Middle frontal gyrus (tissue), 1 donor: ENCODE measurements around the gene METTL2B.
A peak's percentile ranks its signal among the peaks of the same experiment; 100 is the strongest.

Experiments used
- DNase-seq: peaks from one replicate; pipeline ENCODE4 v3.0.0-alpha.2; 2015; ENCODE audit warnings: low spot score; ENCODE audit errors: extremely low spot score

Gene METTL2B

GRCh38 chr7:128476402-128477335, at the start of gene METTL2B:
METTL2B (plus strand) TSS chr7:128476748; CDS start chr7:128476766, 18 bp downstream.
- peak; percentile 82 for DNase-seq

GRCh38 chr7:128427289-128427891, 49.2 kb upstream of the METTL2B start:
- peak; percentile 64 for DNase-seq

- DNase-seq = no peak
These were observed 46.3 kb upstream of the METTL2B start for GRCh38 chr7:128430207-128430606.

GRCh38 chr7:128431221-128431620, 45.3 kb upstream of the METTL2B start:
- DNase-seq = no peak

- DNase-seq = no peak
These were observed 44.8 kb upstream of the METTL2B start for GRCh38 chr7:128431754-128432153.

- DNase-seq = no peak
These were observed 41.9 kb upstream of the METTL2B start for GRCh38 chr7:128434413-128435326.

- no peak for DNase-seq
These were observed 41.2 kb upstream of the METTL2B start for GRCh38 chr7:128435327-128435686.

- DNase-seq = no peak
These were observed 38.9 kb upstream of the METTL2B start for GRCh38 chr7:128437426-128438332.

- DNase-seq = no peak
These were observed 34.2 kb upstream of the METTL2B start for GRCh38 chr7:128442356-128442755.

GRCh38 chr7:128443831-128444600, 32.5 kb upstream of the METTL2B start:
- no peak for DNase-seq

- DNase-seq = no peak
These were observed 30.2 kb upstream of the METTL2B start for GRCh38 chr7:128446306-128446705.

- DNase-seq = no peak
These were observed 28.5 kb upstream of the METTL2B start for GRCh38 chr7:128447941-128448564.

- DNase-seq = no peak
These were observed 27.7 kb upstream of the METTL2B start for GRCh38 chr7:128448751-128449302.

GRCh38 chr7:128450409-128450808, 26.1 kb upstream of the METTL2B start:
- DNase-seq = no peak

- no peak for DNase-seq
These were observed 25.6 kb upstream of the METTL2B start for GRCh38 chr7:128450913-128451312.

- DNase-seq = no peak
These were observed 24.0 kb upstream of the METTL2B start for GRCh38 chr7:128452552-128452951.

GRCh38 chr7:128453836-128454804, 22.4 kb upstream of the METTL2B start:
- DNase-seq = no peak
